HG03520 (cell line): ENCODE data around the gene AANAT.

Experiments used
- ATAC-seq: cut with Tn5 transposase; IDR thresholded peaks from one replicate; pipeline ENCODE4 v1.9.1; 2021; ENCODE audit warnings: mild to moderate bottlenecking, moderate library complexity; ENCODE audit not compliant: unreplicated experiment

AANAT gene

DNA sequence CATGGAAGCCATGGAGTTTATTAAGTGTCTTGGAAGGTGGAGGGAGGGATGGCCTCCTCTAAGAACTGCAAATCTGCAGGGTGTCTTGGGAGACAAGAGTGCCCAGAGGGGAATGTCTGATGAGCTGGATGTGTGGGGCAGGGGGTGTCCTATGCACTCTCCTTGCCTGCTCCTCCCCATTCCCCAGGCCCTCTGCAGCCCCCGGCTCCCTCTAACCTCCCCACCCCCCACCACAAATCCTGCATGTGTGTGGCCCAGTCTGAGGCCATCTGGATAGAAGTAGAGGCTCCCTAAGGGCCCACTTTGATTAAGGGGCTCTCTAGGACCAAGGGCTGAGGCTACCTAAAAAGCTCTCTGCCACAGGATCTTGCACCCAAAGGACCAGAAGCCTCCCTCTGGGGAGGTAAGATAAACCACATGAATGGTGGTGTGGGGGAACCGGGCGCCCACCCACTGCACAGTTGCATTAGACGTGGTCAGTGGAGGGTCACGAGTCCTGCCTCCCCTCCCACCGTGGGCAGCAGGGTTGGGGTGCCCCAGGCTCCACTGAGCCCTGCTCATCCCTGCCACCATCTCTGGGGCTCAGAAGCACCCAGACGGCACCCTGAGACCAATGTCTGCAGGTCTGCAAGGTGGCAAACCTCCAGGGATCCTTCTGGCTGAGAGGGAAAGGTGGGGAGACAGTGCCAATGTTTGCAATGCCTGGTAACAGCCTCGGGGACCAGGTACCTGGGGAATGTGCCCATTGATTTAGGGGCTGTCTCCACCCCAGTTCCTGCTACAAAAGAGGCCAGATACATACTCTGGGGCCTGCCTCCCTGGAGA, 618 bp downstream of the AANAT start:
- no peak for ATAC-seq

DNA sequence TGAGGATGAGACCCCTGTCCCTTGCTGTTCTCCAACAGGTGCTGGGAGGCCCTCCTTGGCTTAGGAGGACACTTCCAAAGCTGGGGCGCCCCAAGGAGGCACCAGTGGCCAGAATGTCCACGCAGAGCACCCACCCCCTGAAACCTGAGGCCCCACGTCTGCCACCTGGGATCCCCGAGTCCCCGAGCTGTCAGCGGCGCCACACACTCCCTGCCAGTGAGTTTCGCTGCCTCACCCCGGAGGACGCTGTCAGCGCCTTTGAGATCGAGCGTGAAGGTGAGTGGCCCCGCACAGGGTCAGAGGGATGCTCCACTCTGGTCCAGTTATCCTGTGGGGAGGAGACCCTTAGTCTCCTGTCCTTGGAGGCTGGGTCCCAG, 1.2 kb downstream of the AANAT start:
- ATAC-seq, result no peak

DNA sequence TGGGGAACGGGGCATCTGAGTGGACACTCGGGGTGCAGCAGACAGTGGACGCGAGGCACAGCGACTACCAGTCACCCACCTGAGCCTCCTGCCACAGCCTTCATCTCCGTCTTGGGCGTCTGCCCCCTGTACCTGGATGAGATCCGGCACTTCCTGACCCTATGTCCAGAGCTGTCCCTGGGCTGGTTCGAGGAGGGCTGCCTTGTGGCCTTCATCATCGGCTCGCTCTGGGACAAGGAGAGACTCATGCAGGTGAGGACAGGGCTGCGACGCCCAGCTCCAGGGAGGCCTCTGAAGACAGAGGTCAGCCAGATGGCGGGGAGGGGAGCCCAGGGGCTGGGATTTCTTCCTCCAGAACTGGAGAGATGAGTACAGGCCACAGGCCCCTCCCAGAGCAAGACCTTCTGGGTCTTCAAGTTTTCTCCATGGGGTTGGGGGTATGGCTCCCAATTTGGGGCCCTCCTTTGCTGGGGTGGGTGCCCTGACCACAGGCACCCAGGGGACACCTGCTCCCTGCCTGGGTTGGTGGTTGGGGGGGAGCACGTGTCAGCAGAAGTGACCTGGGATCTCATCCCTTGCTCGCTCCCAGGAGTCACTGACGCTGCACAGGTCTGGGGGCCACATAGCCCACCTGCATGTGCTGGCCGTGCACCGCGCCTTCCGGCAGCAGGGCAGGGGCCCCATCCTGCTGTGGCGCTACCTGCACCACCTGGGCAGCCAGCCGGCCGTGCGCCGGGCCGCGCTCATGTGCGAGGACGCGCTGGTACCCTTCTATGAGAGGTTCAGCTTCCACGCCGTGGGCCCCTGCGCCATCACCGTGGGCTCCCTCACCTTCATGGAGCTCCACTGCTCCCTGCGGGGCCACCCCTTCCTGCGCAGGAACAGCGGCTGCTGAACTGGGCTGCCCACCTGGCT, 1.9 kb downstream of the AANAT start:
- no peak for ATAC-seq

DNA sequence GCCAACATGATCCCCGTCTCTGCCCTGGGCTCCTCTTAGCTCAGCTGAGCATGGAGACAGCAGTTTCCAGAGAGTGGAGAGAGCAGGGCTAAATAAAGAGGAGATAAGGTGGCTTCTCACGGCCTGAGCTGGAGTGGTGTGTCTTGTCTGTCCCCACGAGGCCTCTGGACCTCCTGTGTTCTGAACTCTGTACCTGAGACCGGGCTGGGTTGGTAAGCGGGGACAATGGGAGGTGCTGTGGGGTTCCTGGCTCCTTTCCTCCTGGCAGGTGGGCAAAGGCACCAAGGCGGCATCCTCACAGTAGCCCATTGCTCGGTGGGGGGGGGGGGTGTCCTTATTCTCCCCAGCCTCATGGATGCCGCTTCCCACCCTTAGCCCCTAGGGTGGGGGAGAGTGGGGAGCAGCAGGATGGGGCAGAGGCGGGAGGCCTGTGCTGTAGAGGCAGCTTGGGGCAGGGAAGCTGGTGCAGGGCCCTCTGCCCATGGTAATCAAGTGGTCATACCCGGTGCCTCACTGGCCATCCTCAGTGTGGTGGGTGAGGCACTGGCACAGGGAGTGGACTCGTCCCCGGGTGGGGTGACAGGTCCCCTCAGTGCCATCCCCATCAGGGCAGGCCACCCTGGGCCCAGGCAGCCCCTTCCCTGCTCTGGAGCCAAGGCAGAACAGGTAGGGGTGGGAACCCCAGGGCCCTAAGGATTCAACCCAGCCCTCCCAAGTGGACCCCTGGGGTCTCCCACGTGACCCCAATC, 2.8 kb downstream of the AANAT start:
- ATAC-seq, result no peak

DNA sequence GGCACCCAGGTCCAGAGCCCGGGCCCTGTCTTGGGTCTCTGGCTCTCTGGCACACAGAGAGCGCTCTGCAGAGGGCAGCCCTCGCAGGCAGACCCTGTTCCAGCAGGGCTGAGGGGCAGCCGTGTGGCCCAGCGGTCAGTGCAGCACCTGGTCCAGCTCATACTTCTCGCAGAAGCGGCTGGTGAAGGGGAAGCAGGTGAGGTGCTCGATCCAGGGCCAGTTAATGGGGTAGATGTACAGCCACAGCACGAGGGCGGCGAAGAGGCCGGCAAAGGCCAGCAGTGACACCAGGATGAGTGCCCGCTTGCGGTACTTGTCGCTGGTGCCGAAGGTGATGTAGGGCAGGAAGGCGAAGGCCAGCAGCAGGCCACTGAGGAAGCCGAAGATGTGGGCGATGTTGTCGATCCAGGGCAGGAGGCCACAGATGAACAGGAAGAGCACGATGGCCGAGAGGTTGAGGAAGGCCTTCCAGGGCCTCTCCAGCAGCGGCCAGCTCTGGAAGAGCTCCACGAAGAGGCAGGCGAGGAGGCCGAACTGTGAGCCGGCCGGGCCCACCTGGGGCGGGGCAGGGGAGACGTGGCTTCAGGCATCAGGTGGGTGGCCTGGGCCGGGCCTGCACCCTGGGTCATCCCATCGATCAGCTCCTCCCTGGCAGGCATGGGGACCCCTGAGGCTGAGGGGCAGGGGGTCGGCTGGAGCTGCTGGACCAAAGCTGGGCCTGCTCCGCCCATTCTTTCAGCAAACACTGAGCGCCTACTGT, 4.3 kb downstream of the AANAT start:
- ATAC-seq, result no peak

DNA sequence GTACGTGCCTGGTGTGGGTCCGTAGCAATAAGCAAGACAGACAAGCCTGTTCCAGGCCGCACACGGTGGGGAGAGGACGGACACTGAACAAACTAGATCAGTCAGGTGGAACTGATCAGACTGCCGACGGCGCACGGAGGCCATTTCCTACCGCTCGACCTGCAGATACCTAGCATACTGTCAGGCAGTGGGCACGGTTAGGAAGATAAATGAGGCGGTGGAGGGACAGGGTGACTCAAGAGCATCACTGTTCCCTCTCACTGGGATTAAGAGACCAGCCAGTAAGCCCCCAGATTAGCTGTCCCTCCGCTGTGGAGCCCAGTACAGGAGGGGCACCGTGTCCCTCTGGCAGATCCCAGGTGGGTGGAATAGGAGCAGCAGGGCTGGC, 4.8 kb downstream of the AANAT start:
- ATAC-seq, result no peak

DNA sequence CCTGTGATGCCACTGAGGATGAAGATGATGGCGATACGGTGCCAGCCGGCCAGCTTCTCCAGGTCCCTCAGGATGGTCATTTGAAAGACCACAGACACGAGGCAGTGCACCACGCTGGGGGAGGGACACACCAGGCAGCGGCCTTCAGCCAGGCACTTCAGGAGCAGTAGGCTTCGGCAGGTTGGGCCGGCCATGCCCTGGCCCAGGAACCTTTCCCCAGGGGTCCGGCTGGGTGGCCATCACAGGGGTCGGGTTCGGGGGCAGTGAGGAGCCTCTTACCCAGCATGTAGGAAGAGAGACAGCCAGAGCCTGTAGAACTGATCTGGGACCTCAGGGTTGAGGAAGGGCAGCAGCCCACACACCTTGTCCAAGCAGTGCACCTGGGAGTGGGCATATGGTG, 5.3 kb downstream of the AANAT start:
- no peak for ATAC-seq

DNA sequence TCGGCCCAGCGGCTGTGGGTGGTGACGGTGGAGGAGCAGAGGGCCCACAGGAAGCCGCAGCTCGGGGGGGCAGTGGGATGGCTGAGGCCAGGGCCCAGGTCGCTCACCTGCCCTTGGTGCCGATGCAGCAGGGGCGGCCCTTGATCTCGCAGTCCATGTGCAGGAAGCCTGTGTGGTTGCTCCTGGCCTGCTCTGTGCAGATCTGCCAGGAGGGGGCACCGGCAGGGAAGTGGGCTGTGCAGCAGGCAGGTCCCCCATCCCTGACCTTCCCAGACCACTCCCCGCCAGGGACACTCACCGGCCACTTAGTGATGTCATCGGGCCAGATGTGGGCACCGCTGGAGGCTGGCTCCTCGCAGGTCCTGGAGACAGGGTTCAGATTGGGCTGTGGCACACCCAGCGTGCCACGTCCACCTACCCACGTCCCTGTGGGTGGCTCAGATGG, 6.2 kb downstream of the AANAT start:
- no peak for ATAC-seq

DNA sequence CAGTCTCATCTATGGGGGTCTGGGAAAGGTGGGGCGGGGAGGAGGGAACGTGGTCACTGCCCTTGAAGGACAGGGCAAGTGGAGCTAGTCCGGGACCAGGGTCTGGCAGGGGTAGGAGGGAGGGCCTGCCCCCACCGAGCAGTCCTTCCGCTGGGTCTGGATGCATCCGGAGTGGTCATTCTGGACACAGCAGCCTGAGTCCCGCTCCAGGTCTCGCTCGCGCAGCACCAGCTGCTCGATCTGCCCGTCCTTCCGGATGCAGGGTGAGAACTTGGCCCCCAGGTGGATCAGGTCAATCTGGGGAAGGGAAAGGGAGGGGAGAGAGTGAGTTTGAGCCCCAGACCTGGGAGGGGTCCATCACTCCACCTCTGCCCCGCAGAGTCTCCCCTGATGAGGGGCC, 6.8 kb downstream of the AANAT start:
- ATAC-seq, result no peak

DNA sequence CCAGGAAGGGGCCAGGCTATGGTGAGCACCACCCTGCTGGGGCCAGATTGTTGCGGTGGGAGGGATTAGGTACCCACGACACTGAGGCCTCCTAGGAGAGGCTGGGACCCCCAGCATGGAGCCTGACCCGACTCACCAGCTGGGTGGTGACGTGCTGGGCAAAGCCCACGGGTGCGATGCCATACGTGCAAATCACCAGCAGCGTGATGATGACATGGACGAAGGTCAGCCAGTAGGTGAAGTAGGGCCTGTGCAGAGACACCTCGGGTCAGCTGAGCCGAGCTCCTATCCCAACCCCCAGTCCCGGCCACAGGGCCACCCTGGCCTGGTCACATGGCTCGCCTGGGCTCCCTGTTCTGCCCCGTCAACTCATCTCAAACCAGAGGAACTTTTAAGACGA, 7.5 kb downstream of the AANAT start:
- no peak for ATAC-seq

DNA sequence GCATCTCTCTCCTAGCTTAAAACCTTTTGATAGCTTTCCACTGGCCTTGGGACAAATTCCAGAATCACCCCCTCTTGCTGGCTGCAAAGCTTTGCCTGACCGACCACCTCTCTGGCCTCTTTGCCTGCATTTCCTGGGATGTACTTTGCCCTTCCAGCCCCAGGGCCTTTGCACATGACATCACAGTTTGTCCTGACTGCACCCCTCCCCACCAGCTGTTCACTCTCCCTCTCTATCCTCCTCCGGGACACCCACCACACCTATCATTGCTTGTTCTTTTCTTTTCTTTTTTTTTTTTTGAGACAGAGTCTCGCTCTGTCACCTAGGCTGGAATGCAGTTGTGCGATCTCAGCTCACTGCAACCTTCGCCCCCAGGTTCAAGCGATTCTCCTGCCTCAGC, 7.9 kb downstream of the AANAT start:
- ATAC-seq, result no peak

DNA sequence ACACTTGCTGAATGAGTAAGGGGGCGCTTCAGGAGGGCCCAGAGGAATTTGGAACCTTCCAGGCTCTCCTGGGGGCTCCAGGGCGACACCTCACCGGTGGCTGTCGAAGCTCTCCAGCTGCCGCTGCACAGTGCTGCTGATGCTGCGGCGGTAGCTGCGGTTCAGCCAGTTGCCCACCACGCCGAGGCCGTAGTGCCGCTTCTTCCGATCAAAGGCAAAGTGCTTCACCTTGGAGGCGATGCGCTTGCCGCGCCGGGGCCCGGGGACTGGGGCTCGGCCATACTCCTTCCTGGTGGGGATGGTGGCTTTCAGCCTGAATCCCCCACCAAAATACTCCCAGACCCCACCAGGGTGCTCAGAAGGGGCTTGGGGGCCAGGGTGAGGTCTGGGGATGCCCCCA, 9.3 kb downstream of the AANAT start:
- ATAC-seq, result no peak

DNA sequence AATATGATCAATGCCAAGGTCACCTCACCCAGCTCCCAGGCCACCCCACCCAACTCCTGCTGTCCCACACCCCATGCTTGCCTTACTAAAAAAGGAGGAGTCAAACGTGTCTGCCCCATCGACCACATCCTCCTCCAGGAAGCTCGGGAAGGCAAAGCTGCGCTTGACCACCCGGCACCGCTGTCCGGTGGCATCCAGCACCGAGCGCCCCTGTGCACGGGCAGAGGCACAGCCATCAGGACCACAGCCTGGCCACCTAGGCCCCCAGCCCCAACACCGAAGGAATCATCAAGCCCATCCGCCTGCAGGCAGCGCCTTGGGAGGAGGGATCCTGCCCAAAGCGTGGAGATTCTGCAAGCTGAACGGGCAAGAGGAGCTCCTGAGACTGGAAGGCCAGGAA, 10.2 kb downstream of the AANAT start:
- ATAC-seq, result no peak

DNA sequence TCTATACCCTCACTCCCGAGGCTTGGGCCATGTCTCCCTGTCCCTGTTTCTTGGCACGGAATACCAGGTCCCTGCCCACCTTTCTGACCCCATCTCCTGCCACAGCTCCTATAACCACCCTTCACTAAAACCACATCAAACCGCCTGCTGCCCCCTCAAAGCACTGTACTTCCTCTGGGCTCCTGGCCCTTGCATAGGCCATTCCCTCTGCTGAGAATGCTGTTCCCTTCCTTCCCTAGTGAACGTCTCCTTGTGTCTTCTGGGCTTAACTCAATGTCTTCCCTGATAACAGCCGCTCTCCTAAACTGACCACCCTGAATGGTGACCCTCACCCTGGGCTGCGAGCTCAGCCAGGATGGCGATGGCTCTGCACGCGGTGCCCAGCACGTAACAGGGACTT, 10.7 kb downstream of the AANAT start:
- no peak for ATAC-seq

DNA sequence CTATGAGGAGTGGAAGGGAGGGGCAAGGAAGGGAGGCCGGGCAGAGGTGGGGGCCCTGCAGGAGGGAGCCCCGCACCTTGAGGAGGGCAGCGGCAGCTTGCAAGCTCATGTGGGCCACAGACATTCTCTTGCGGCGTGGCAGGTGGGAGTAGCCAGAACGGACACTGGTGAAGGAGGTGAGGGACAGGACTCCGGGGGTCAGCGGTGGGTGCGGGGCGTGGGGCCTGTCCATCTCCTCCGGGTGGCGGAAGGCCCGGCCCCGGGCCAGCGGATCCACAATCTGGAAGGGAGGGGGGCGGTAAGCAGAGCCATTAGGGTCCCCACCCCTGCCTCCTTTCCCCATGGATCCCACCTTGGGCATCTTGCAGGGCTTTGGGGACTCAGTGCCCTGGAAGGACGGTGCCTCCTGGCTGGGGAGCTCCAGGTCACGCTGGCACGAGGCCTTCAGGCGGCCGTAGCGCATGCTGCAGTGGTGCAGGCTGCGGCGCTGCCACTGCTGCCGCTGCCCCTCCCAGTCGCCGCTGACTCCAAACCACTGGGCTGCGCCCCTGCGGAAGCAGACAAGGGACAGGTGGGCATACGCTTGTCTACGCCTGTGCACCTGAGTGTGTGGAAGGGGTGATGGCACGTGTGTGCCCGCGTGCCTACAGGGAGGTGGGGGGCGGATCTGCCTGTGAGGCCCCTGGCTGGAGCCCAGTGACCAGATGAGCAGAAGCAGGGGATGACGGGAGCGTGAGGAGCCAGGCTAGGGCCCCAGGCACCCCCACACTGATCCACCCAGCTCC, 11.5 kb downstream of the AANAT start:
- ATAC-seq, result no peak

DNA sequence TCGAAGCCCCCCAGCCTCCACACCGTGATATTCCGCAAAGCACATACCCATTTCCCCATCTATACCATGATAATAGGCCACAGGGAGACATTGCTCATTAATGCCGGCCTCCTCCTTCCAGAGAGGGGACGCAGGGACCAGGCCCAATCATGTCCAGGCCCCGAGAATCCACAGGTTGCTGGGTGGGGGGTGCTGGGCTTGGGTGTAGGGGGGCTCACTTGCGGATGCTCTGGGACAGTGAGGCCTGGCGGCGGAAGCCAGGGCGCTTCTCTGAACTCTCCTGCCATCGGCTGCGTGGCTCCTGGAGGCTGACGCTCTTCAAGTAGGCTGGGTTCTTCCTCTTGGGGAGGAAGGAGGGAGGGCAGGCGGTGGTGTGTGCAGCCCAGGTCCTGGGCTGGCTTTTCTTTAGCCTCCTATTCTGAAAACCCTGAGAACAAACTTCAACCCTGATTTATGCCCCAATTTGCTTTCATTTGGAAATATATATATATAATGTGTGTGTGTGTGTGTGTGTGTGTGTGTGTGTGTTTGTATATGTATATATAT, 12.2 kb downstream of the AANAT start:
- ATAC-seq, result no peak

DNA sequence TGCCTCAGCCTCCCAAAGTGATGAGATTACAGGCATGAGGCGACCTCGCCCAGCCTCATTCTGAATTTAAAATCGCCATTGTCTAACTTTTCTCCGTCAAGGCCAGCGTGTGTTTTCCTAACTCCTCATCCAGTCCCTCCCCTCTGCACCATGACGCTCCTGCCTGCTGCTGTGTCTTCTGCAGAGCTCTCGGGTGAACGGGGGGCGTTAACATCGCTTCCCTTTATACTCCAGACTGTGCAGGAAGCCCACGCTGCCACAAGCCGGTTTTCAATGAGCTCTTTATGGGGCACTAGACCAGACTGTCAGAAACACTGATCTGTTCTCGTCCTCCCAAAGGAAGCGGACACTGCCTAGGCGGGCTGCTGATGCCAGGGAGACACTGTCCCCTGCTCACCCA, 13.2 kb downstream of the AANAT start:
- ATAC-seq, result no peak

DNA sequence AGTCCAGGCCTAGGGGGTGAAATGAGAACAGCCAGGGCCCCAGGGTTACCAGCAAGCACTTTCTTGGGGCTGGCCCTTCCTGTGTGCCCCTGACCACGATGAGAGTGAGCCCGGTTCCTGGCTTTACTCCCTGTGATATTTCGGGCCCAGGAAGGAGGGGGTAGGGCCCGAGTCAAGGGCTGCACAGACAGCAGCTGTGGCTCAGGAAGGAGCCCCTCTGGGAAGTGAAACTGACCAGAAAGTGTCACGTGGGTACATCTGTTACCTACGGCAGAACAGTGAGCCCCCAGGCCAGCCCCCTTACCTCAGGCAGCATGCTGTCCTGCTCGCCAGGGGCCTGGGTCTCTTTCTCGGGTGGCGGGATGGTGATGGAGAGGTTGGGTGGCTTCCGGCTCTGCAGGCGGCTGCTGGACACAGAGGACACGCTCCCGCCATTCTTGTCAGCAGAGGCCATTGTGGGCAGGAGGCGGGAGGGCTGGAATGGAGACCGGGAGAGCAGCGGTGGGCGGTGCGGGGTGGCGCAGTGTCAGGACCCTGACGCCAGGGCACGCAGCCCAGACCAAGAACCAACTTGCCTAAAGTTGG, 13.8 kb downstream of the AANAT start:
- no peak for ATAC-seq

DNA sequence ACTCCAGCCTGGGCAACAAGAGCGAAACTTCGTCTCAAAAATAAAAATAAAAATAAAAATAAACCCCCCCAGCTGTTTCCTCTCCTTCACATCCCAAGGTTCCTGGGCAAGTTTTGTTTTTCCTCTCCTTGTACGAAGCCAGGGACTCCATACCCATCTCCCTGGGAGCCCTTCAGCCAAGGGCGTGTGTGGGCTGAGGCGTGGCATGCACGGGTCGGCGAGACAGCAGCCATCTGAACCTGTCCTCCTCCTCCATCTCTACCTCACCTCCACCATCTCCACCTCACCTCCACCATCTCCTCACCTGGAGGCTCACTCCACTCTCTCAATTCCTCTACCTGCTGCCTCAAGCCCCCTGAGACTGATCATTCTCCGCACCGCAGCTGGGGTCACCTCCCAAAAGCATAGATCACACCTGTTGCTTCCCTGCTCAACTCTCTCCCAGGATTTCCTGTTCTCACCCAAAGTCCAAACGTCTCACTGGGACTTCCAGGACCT, 16.9 kb downstream of the AANAT start:
- no peak for ATAC-seq
